ENCODE results near the gene CLSTN2. TPM values are rescaled to one million over a fixed set of nuclear protein-coding genes. Genes with fewer than 3 reads are reported as not detected.

Gene CLSTN2
- total RNA-seq, 1 experiment from 2014 or later: 0.02 TPM

- Histone ChIP-seq H3K36me3 (ENCODE audit: control insufficient read depth in 1 of 2, insufficient read depth in 2 of 2, low read length in 2 of 2) (no peaks in the 10 kb centered on the region), H3K4me2 (ENCODE audit: low read length) (no peak overlapping the region), H3K4me3 (replicated peaks in 1 of 2; ENCODE audit: low read depth in 1 of 2, low read length in 2 of 2) (no peak overlapping the region), H3K79me2 (ENCODE audit: insufficient read depth, low read length) (no peaks in the 10 kb centered on the region), H3K9me2 (ENCODE audit: insufficient read depth) (no peaks in the 10 kb centered on the region), H4K20me1 (ENCODE audit: insufficient read depth) (no peaks in the 10 kb centered on the region), H3K9ac (ENCODE audit: low read length) (no peak overlapping the region), H3K27ac (ENCODE audit: low read depth, low read length) (no peak overlapping the region), H3K27me3 (ENCODE audit: insufficient read depth, low read length) (peaks cover 6% of the 10 kb centered on the region), H3K9me3 (ENCODE audit: control insufficient read depth in 1 of 2, insufficient read depth in 1 of 2, low read depth in 1 of 2, low read length in 2 of 2) (no peaks in the 10 kb centered on the region), H3K4me1 (ENCODE audit: control insufficient read depth in 1 of 2, insufficient read depth in 2 of 2, low read length in 2 of 2) (no peaks in the 10 kb centered on the region), H2AFZ (ENCODE audit: low read depth, low read length, poor library complexity, severe bottlenecking) (no peak overlapping the region)
- ChIA-PET CTCF (no interaction called here), POLR2A (no interaction called here), RAD21 (ENCODE audit: low non-redundant PET in 1 of 2, low total read pairs in 2 of 2, uncharacterized antibody in 2 of 2, unreplicated experiment in 2 of 2) (no interaction called here)
- no peak for DNase-seq (ENCODE audit: low read depth, low spot score)
- ATAC-seq: no peak
- BruUV-seq (replicated peaks): no TSS peak
- TF ChIP-seq FOSL1 (IDR thresholded peaks at IDR 0.05; ENCODE audit: low read depth) (no peak), ZFX (IDR thresholded peaks at IDR 0.05) (no peak), JUND (IDR thresholded peaks at IDR 0.05) (no peak), MAX (IDR thresholded peaks at IDR 0.05) (no peak), SIN3A (IDR thresholded peaks at IDR 0.05; ENCODE audit: low read depth) (no peak), SRF (IDR thresholded peaks at IDR 0.05; ENCODE audit: low read depth) (no peak)
- intact Hi-C loops (cut with micrococcal nuclease): no loop called here
These were observed 41.6 kb upstream of the CLSTN2 start for GRCh38 chr3:139893267-139893962.

GRCh38 chr3:139893963-139894642, 40.9 kb upstream of the CLSTN2 start:
- Histone ChIP-seq H3K4me1 (ENCODE audit: control insufficient read depth in 1 of 2, insufficient read depth in 2 of 2, low read length in 2 of 2) (no peaks in the 10 kb centered on the region), H3K9me3 (ENCODE audit: control insufficient read depth in 1 of 2, insufficient read depth in 1 of 2, low read depth in 1 of 2, low read length in 2 of 2) (no peaks in the 10 kb centered on the region), H2AFZ (ENCODE audit: low read depth, low read length, poor library complexity, severe bottlenecking) (no peak overlapping the region), H3K79me2 (ENCODE audit: insufficient read depth, low read length) (no peaks in the 10 kb centered on the region), H3K9ac (ENCODE audit: low read length) (no peak overlapping the region), H3K27ac (ENCODE audit: low read depth, low read length) (no peak overlapping the region), H4K20me1 (ENCODE audit: insufficient read depth) (no peaks in the 10 kb centered on the region), H3K36me3 (ENCODE audit: control insufficient read depth in 1 of 2, insufficient read depth in 2 of 2, low read length in 2 of 2) (no peaks in the 10 kb centered on the region), H3K4me3 (replicated peaks in 1 of 2; ENCODE audit: low read depth in 1 of 2, low read length in 2 of 2) (no peak overlapping the region), H3K9me2 (ENCODE audit: insufficient read depth) (no peaks in the 10 kb centered on the region), H3K27me3 (ENCODE audit: insufficient read depth, low read length) (peaks cover 6% of the 10 kb centered on the region), H3K4me2 (ENCODE audit: low read length) (no peak overlapping the region)
- BruUV-seq (replicated peaks): no TSS peak
- POLR2A ChIA-PET: no interaction called here
- CTCF ChIA-PET: no interaction called here
- no peak for ATAC-seq
- RAD21 ChIA-PET (ENCODE audit: low non-redundant PET in 1 of 2, low total read pairs in 2 of 2, uncharacterized antibody in 2 of 2, unreplicated experiment in 2 of 2): no interaction called here
- DNase-seq (ENCODE audit: low read depth, low spot score): no peak
- intact Hi-C loops (cut with micrococcal nuclease): no loop called here
- no peak for TF ChIP-seq ZFX (IDR thresholded peaks at IDR 0.05)
- no peak for TF ChIP-seq POLR2AphosphoS5 (IDR thresholded peaks at IDR 0.05; ENCODE audit: low read depth, low read length)
- no peak for TF ChIP-seq REST (IDR thresholded peaks at IDR 0.05; ENCODE audit: low read depth)
- no peak for TF ChIP-seq ELF1 (IDR thresholded peaks at IDR 0.05; ENCODE audit: borderline replicate concordance, low read depth)
- no peak for TF ChIP-seq YY1 (IDR thresholded peaks at IDR 0.05; ENCODE audit: extremely low read depth, insufficient replicate concordance, low read depth, low read length)
- TF ChIP-seq SIN3A (IDR thresholded peaks at IDR 0.05; ENCODE audit: low read depth): no peak
- TF ChIP-seq RAD21 (IDR thresholded peaks at IDR 0.05; ENCODE audit: low read depth): no peak
- no peak for TF ChIP-seq TCF7L2 (IDR thresholded peaks at IDR 0.05; ENCODE audit: borderline replicate concordance, extremely low read depth, insufficient read depth, insufficient read length)
- TF ChIP-seq POLR2A (IDR thresholded peaks at IDR 0.05; ENCODE audit: borderline replicate concordance, extremely low read depth, insufficient read depth, insufficient read length): no peak
- TF ChIP-seq MAX (IDR thresholded peaks at IDR 0.05): no peak
- no peak for TF ChIP-seq JUND (IDR thresholded peaks at IDR 0.05)

All from HCT116 (cell line).